Activated CD8-positive, alpha-beta T cell treated with anti-CD3 and anti-CD28 coated beads for 36 hours (primary cell): ENCODE data around the gene SMIM14. TPM values are rescaled to one million over a fixed set of nuclear protein-coding genes. Genes with fewer than 3 reads are reported as not detected.

Source experiments
- ATAC-seq: fragments of 200-7000 bp; cut with Tn5 transposase; one replicate; pipeline ENCODE4 v1.10.0; 2021; ENCODE audit warnings: mild to moderate bottlenecking, moderate library complexity
- CTCF ChIA-PET: fragments of 350-600 bp; sonication (Branson Sonifier 250); formaldehyde crosslinking; loops from one replicate; lab custom pipeline; 2021; ENCODE audit warnings: antibody characterized with exemption; lab: Charles Lee
- POLR2A ChIA-PET: fragments of 350-600 bp; sonication (Branson Sonifier 250); formaldehyde crosslinking; loops from one replicate; lab custom pipeline; 2021; ENCODE audit warnings: antibody characterized with exemption; lab: Charles Lee
- DNase-seq: peaks from one replicate; pipeline ENCODE4 v3.0.0-alpha.2; 2020
- H3K27ac Mint-ChIP-seq: one replicate; pipeline ENCODE4 v1.8.0; 2021; ENCODE audit warnings: mild to moderate bottlenecking, mixed read lengths
- H3K27me3 Mint-ChIP-seq: one replicate; pipeline ENCODE4 v1.8.0; 2021; ENCODE audit warnings: mixed read lengths
- H3K36me3 Mint-ChIP-seq: one replicate; pipeline ENCODE4 v1.8.0; 2021; ENCODE audit warnings: low read depth, mixed read lengths
- H3K4me1 Mint-ChIP-seq: one replicate; pipeline ENCODE4 v1.8.0; 2021; ENCODE audit warnings: low read depth, mixed read lengths
- H3K4me3 Mint-ChIP-seq: one replicate; pipeline ENCODE4 v1.8.0; 2021; ENCODE audit warnings: mild to moderate bottlenecking, moderate library complexity, mixed read lengths
- H3K9me3 Mint-ChIP-seq: one replicate; pipeline ENCODE4 v1.8.0; 2021; ENCODE audit warnings: mixed read lengths
- intact Hi-C: fragments of 100-400 bp; cut with micrococcal nuclease; formaldehyde crosslinking; loops from one replicate; pipeline ENCODE4 v1.10.0; 2022
- total RNA-seq, 2 experiments: library from RNA; stranded (reverse); gene quantifications; one replicate each; pipeline ENCODE4 v1.2.3, GENCODE V29; 2021
- TF ChIP-seq, protein P1 (sequence below): fragments of 200-600 bp; IDR thresholded peaks from one replicate; pipeline ENCODE4 v1.8.0; 2022; ENCODE audit warnings: antibody characterized with exemption, mild to moderate bottlenecking

Gene SMIM14
- total RNA-seq, 2 experiments from 2014 or later, result 0.87 to 2.0 TPM

DNA sequence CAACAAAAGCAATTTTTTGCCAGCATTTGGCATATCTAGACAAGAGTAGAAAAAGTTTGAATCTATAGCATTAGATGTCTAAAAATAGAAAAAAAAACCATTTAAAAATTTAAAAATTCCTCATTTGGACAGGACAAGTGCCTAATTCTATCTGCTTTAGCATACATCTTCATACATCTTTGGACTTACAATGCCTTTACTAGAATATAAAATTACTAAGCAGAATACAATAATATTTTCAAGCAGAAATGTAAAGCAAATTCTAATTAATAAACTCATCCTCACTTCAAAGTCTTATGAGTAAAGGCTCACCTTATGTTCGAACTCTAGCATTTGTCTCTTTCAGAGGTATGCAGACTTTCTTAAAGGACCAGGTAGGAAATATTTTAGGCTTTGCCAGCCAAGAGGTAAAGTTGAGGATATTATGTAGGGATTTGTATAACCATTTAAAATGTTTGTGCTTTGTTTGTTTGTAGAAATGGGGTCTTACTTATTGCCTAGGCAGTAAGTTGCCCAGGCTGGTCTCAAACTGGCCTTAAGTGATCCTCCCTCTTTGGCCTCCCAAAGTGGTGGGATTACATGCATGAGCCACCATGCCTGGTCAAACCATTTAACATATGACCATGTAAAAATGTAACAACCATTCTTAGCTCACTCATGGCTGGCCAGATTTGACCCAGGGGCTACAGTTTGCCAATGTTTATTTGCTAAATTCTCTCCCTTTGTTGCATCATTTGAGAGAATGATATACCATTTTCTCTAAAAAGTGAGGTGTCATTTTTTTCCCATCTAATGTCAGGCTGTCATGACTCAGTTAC, 140.5 kb downstream of the SMIM14 start:
- Mint-ChIP-seq H3K9me3 (no peaks in the 10 kb centered on the region), H3K27ac (no peak overlapping the region), H3K4me3 (no peak overlapping the region), H3K27me3 (no peaks in the 10 kb centered on the region), H3K36me3 (peaks cover 8% of the 10 kb centered on the region), H3K4me1 (no peaks in the 10 kb centered on the region)
- ATAC-seq (no peak), DNase-seq (no peak)
- TF ChIP-seq, protein P1, sequence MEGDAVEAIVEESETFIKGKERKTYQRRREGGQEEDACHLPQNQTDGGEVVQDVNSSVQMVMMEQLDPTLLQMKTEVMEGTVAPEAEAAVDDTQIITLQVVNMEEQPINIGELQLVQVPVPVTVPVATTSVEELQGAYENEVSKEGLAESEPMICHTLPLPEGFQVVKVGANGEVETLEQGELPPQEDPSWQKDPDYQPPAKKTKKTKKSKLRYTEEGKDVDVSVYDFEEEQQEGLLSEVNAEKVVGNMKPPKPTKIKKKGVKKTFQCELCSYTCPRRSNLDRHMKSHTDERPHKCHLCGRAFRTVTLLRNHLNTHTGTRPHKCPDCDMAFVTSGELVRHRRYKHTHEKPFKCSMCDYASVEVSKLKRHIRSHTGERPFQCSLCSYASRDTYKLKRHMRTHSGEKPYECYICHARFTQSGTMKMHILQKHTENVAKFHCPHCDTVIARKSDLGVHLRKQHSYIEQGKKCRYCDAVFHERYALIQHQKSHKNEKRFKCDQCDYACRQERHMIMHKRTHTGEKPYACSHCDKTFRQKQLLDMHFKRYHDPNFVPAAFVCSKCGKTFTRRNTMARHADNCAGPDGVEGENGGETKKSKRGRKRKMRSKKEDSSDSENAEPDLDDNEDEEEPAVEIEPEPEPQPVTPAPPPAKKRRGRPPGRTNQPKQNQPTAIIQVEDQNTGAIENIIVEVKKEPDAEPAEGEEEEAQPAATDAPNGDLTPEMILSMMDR, result no peak
- ChIA-PET CTCF (no interaction called here), POLR2A (interaction anchor here (0.7 kb wide), 1 partner anchor 367 kb away, joined by 3 read pairs; no protein-coding TSS in a partner anchor)
- intact Hi-C loops, result no loop called here

Other genes starting within 250 kb of the SMIM14 start
- gene KLB, start 231.9 kb downstream of the SMIM14 start, total RNA-seq, result not detected
- gene RPL9, start 179.9 kb downstream of the SMIM14 start, total RNA-seq, result 1,000 to 10,000 TPM; 2,605 to 2,684 TPM
- 10 to 100 TPM; 35.8 to 42.5 TPM for gene LIAS, start 179.8 kb downstream of the SMIM14 start, total RNA-seq
- gene UGDH, start 111.4 kb downstream of the SMIM14 start, total RNA-seq, result 10 to 100 TPM; 14.6 to 16.7 TPM
- 10 to 100 TPM; 69.5 to 77.1 TPM for gene UBE2K, start 59.3 kb upstream of the SMIM14 start, total RNA-seq